AG08396 (cell line): ENCODE measurements around the gene TMOD1.

Experiments
- DNase-seq: peaks from one replicate; pipeline ENCODE4 v3.0.0; 2012; ENCODE audit warnings: low spot score, mixed read lengths

The TMOD1 gene

GRCh38 chr9:97638666-97639065, 137.2 kb downstream of the TMOD1 start:
- DNase-seq = no peak

GRCh38 chr9:97640325-97640724, 138.9 kb downstream of the TMOD1 start:
- DNase-seq = no peak

- DNase-seq = no peak
Measured at GRCh38 chr9:97645720-97646119, 144.3 kb downstream of the TMOD1 start.

GRCh38 chr9:97647996-97648395, 146.5 kb downstream of the TMOD1 start:
- no peak for DNase-seq
